ENCODE measurements around the gene SH3RF3. TPM values are rescaled to one million over a fixed set of nuclear protein-coding genes. Genes with fewer than 3 reads are reported as not detected.
"Not testable (repeated sequence)": the region's sequence is repeated elsewhere in the genome, so short reads cannot be mapped to it uniquely, and the experiment has no call there.

The SH3RF3 gene
- total RNA-seq, 1 donor from 2014 or later, result 0.23 TPM

DNA sequence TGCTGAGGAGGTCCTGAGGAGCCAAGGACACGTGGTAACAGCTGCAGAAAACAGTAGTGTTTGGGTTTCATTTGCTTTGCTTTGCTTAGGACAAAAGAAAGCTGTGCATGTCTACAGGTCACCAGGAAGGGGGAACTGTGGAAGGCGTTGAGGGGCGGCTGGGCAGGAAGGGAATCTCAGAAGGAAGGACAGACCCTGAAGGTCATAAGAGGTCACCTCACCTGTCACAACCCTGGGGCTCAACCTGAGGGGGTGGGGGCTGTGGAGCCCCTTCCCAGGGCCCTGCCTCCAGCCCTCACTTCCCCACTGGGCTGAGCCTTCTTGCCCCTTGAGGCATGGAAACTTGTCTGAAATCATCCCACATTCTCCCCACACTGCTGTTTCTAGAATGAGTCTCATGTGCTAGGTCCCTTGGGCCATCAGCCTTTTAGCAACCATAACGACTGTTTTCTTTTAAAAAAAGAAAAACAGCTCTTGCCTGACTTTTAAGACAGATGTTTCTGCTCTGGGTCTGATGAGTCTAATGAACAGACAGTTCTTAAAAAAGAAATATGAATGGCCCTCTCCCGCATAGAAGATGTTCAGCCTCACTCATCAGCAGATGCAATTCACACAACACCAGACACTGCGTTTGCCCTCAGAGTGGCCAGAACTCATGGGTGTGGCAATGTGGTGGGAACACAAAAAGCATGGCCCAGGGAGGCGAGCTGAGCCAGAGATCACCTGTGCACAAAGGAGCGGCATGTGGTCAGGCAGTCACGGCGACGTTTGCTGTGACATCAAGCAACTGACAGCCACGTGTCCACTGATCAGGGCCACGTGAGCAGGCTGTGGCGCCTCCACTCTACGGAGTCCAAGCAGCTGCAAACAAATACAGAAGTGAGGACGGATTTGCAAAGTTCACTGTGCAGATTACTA is 400.8 kb downstream of the SH3RF3 start:
- intact Hi-C loops (cut with micrococcal nuclease), result no loop called here

DNA sequence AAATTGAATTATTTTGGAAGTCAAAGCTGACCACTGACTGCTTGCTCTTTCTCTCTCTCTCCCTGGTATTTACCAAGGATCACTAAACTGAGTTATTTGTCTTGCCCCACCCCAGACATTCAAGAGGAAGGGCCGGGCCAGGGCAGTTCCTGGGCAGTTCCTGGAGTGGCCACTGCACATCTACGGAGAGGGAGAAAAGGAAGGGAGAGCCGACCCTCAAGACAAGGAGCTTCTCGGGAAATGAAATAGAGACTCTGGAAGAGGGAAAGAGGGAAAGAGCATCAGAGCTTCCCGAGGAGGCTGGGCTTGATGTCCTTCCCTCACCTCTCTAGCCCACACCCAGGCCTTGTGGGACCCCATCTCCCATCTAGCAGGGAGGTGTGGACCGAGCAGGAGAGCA is 401.7 kb downstream of the SH3RF3 start:
- intact Hi-C loops (cut with micrococcal nuclease), result no loop called here

DNA sequence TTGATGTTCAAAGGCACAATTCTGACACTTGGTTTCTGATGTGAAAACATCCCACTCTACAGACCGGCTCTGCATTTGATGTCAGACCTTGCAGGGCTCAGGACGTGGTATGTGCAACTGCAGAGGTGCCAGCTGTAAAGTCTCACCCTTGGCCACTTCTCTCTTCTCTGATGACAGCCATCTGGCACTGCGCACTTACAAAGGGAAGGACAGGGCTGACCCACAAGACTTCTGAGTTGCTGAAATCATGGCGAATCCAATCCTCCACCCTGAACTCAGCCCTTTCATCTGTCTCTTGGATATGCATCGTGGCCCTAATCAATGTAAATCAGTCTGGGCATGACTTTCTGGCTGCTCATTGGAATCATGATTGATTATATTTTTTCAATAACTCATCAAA is 402.2 kb downstream of the SH3RF3 start:
- intact Hi-C loops (cut with micrococcal nuclease), result no loop called here

- intact Hi-C loops (cut with micrococcal nuclease), result no loop called here
Observed at GRCh38 chr2:109531896-109532727, 403.1 kb downstream of the SH3RF3 start.

- intact Hi-C loops (cut with micrococcal nuclease), result no loop called here
Observed at GRCh38 chr2:109532728-109533076, 403.7 kb downstream of the SH3RF3 start.

DNA sequence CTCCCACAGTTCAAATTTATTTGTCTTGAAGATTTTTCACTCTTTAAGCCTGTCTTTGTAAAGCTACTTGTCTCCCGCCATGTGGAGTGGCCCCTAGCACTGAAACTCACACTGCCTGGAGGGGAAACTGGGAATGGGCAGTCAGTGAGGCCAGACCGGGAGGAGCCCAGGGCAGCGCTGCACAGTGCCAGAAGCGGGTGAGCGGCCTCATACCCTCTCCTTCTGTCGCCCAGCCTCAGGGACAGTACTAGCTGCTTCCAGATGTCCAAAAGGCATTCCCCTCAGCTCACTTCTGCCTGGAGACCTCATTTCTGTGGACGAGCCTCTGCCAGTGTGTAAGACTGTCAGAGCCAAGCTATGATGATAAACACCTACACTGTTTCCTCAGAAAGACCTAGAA is 404.8 kb downstream of the SH3RF3 start:
- intact Hi-C loops (cut with micrococcal nuclease), result no loop called here

- intact Hi-C loops (cut with micrococcal nuclease), result no loop called here
Observed at GRCh38 chr2:109535217-109535946, 406.4 kb downstream of the SH3RF3 start.

DNA sequence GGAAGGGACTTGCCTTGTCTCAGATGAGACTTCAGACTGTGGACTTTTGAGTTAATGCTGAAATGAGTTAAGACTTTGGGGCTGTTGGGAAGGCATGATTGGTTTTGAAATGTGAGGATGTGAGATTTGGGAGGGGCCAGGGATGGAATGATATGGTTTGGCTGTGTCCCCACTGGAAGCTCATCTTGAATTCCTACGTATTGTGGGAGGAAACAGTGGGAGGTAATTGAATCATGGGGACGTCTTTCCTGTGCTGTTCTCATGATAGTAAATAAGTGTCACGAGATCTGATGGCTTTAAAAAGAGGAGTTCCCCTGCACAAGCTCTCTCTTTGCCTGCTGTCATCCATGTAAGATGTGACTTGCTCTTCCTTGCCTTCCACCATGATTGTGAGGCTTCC is 407.6 kb downstream of the SH3RF3 start:
- intact Hi-C loops (cut with micrococcal nuclease), result not testable (repeated sequence)

DNA sequence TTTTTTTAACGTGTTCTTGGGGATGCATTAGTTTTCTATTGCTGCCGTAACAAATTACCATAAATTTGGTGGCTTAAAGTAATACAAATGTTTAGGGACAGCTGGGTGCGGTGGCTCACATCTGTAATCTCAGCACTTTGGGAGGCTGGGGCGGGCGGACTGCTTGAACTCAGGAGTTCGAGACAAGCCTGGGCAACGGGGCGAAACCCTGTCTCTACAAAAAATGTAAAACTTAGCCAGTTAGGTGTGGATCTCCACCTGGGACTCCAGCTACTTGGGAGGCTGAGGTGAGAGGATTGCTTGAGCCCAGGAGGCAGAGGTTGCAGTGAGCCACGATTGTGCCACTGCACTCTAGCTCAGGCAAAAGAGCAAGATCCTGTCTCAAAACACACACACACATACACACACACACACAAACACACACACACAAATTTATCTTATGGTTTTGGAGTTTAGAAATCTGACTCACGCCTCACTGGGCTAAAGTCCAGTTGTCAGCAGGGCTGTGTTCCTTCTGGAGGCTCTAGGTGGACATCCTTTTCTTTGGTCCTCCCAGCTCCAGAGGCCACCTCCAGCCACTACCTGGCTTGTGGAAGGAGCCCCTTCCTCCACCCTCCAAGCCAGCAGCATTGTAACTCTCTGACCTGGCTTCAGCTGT is 408.7 kb downstream of the SH3RF3 start:
- intact Hi-C loops (cut with micrococcal nuclease), result no loop called here

DNA sequence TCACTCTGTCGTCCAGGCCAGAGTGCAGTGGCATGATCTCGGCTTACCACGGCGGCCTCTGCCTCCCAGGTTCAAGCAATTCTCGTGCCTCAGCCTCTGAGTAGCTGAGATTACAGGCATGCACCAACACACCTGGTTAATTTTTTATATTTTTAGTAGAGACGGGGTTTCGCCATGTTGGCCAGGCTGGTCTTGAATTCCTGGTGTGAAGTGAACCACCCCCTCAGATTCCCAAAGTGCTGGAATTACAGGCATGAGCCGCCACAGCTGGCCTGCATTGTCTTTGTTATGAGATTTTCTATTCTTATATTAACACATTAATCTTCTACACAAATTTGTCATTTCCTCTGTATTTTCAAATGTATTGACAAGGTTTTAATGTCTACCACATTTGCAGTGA is 409.5 kb downstream of the SH3RF3 start:
- intact Hi-C loops (cut with micrococcal nuclease), result no loop called here

GRCh38 chr2:109542384-109542783 is 413.4 kb downstream of the SH3RF3 start:
- intact Hi-C loops (cut with micrococcal nuclease), result no loop called here

GRCh38 chr2:109545828-109546713 is 417.1 kb downstream of the SH3RF3 start:
- intact Hi-C loops (cut with micrococcal nuclease), result no loop called here

- intact Hi-C loops (cut with micrococcal nuclease), result no loop called here
Observed at GRCh38 chr2:109547280-109547679, 418.3 kb downstream of the SH3RF3 start.

- intact Hi-C loops (cut with micrococcal nuclease), result no loop called here
Observed at GRCh38 chr2:109549016-109549590, 420.1 kb downstream of the SH3RF3 start.

Other genes starting within 250 kb of the SH3RF3 start
- gene EDAR, start 140.0 kb upstream of the SH3RF3 start, total RNA-seq, result not detected in 2 replicates

Measured in T-helper 2 cell treated with Interferon-gamma antibody and Interleukin-4, amounts not matched to agents 100 ng/mL and 5 ng/mL, for 36 hours (primary cell).